Breast epithelium (tissue), 3 donors: ENCODE data around the gene ABHD4.

Source experiments
- CTCF ChIP-seq, 3 donors: fragments of 450-650 bp; IDR thresholded peaks; one replicate each; pipeline ENCODE4 v1.5.1; 2016 to 2017; ENCODE audit warnings: antibody characterized with exemption in 3 of 3, mild to moderate bottlenecking in 3 of 3, moderate library complexity in 3 of 3
- POLR2A ChIP-seq: fragments of 450-650 bp; IDR thresholded peaks from one replicate; pipeline ENCODE4 v1.6.1; 2016; ENCODE audit warnings: antibody characterized with exemption, mild to moderate bottlenecking, moderate library complexity
- POLR2AphosphoS5 ChIP-seq, 3 donors: sonication (generic); formaldehyde crosslinking; IDR thresholded peaks; one replicate each; pipeline ENCODE4 v1.6.1; 2017; ENCODE audit warnings: antibody characterized with exemption in 3 of 3

- no peak for TF ChIP-seq POLR2A
- no peak for TF ChIP-seq CTCF (IDR thresholded peaks at IDR 0.05)
- TF ChIP-seq POLR2AphosphoS5 (IDR thresholded peaks at IDR 0.05): no peak
Measured at GRCh38 chr14:22549324-22549962, 48.7 kb upstream of the ABHD4 start.
